ENCODE data around the gene CAPZB. TPM values are rescaled to one million over a fixed set of nuclear protein-coding genes. Genes with fewer than 3 reads are reported as not detected.

CAPZB gene
- total and polyA plus RNA-seq, 2 donors, result 136 to 255 TPM

GRCh38 chr1:19313961-19314882, 171.1 kb downstream of the CAPZB start:
- Histone ChIP-seq H3K4me3 (ENCODE audit: low read length in 2 of 2) (no peak overlapping the region), H3K9me3 (ENCODE audit: control insufficient read depth in 2 of 2, insufficient read depth in 1 of 2, low read length in 1 of 2) (no peaks in the 10 kb centered on the region), H3K4me1 (ENCODE audit: control insufficient read depth in 2 of 2, insufficient read depth in 2 of 2, low read length in 2 of 2) (peaks cover 5 to 24% of the 10 kb centered on the region in 2 donors), H3K27me3 (ENCODE audit: control insufficient read depth in 2 of 2, insufficient read depth in 1 of 2, low read length in 1 of 2) (peaks cover 0 to 3% of the 10 kb centered on the region in 2 donors), H3K36me3 (ENCODE audit: control insufficient read depth in 2 of 2, insufficient read depth in 2 of 2, low read length in 1 of 2) (peaks cover 0 to 3% of the 10 kb centered on the region in 2 donors), H3K27ac (ENCODE audit: low read depth in 1 of 2, low read length in 1 of 2) (no peak overlapping the region)
- WGBS, result 93% methylated on average over 10 of the region's 10 CpGs
- no peak for DNase-seq (ENCODE audit: low read depth in 6 of 9, low spot score in 9 of 9)

- Histone ChIP-seq H3K27me3 (ENCODE audit: control insufficient read depth in 2 of 2, insufficient read depth in 1 of 2, low read length in 1 of 2) (peaks cover 0 to 3% of the 10 kb centered on the region in 2 donors), H3K9me3 (ENCODE audit: control insufficient read depth in 2 of 2, insufficient read depth in 1 of 2, low read length in 1 of 2) (no peaks in the 10 kb centered on the region), H3K27ac (ENCODE audit: low read depth in 1 of 2, low read length in 1 of 2) (no peak overlapping the region), H3K36me3 (ENCODE audit: control insufficient read depth in 2 of 2, insufficient read depth in 2 of 2, low read length in 1 of 2) (peaks cover under 1 to 3% of the 10 kb centered on the region in 2 donors), H3K4me1 (ENCODE audit: control insufficient read depth in 2 of 2, insufficient read depth in 2 of 2, low read length in 2 of 2) (peaks cover 5 to 24% of the 10 kb centered on the region in 2 donors), H3K4me3 (ENCODE audit: low read length in 2 of 2) (no peak overlapping the region)
- DNase-seq (ENCODE audit: low read depth in 6 of 9, low spot score in 9 of 9), result no peak
- WGBS, result 96% methylated on average over 4 of the region's 4 CpGs
Measured at GRCh38 chr1:19313636-19313959, 171.7 kb downstream of the CAPZB start.

GRCh38 chr1:19312782-19313635, 172.3 kb downstream of the CAPZB start:
- Histone ChIP-seq H3K4me1 (ENCODE audit: control insufficient read depth in 2 of 2, insufficient read depth in 2 of 2, low read length in 2 of 2) (peaks cover 5 to 24% of the 10 kb centered on the region in 2 donors), H3K27me3 (ENCODE audit: control insufficient read depth in 2 of 2, insufficient read depth in 1 of 2, low read length in 1 of 2) (peaks cover 0 to 3% of the 10 kb centered on the region in 2 donors), H3K9me3 (ENCODE audit: control insufficient read depth in 2 of 2, insufficient read depth in 1 of 2, low read length in 1 of 2) (no peaks in the 10 kb centered on the region), H3K36me3 (ENCODE audit: control insufficient read depth in 2 of 2, insufficient read depth in 2 of 2, low read length in 1 of 2) (peaks cover 6 to 8% of the 10 kb centered on the region in 2 donors), H3K4me3 (ENCODE audit: low read length in 2 of 2) (peak overlapping the region; percentile 63 to 81), H3K27ac (ENCODE audit: low read depth in 1 of 2, low read length in 1 of 2) (no peak overlapping the region)
- no peak for DNase-seq (ENCODE audit: low read depth in 6 of 9, low spot score in 9 of 9)
- 56% methylated on average over 20 of the region's 20 CpGs for WGBS

GRCh38 chr1:19311931-19312781, 173.2 kb downstream of the CAPZB start, which contains the start of the genes AKR7A2 and SLC66A1:
Gene AKR7A2 (minus strand): TSS chr1:19312144. CDS start chr1:19312124, 20 bp downstream.
Gene SLC66A1 (plus strand): TSS chr1:19312326. CDS start chr1:19317678, 5,352 bp downstream.
- WGBS, result under 1% methylated on average over 105 of the region's 105 CpGs
- H3K9me3 ChIP-seq (ENCODE audit: control insufficient read depth in 2 of 2, insufficient read depth in 1 of 2, low read length in 1 of 2), result no peaks in the 10 kb centered on the region
- H3K27me3 ChIP-seq (ENCODE audit: control insufficient read depth in 2 of 2, insufficient read depth in 1 of 2, low read length in 1 of 2), result peaks cover 0 to 3% of the 10 kb centered on the region in 2 donors
- H3K27ac ChIP-seq (ENCODE audit: low read depth in 1 of 2, low read length in 1 of 2), result peak within 1 kb of the TSS in 1 of 2 donors; percentile 70
- DNase-seq (ENCODE audit: low read depth in 6 of 9, low spot score in 9 of 9), result peak; percentile 53 to 93 (median 82)
- H3K4me3 ChIP-seq (ENCODE audit: low read length in 2 of 2), result peak within 1 kb of the TSS; percentile 69 to 81
- peaks cover 5 to 24% of the 10 kb centered on the region in 2 donors for H3K4me1 ChIP-seq (ENCODE audit: control insufficient read depth in 2 of 2, insufficient read depth in 2 of 2, low read length in 2 of 2)
- peaks cover 11 to 13% of the 10 kb centered on the region in 2 donors for H3K36me3 ChIP-seq (ENCODE audit: control insufficient read depth in 2 of 2, insufficient read depth in 2 of 2, low read length in 1 of 2)

- DNase-seq (ENCODE audit: low read depth in 6 of 9, low spot score in 9 of 9), result peak in 1 of 9 donors; percentile 18
- Histone ChIP-seq H3K27ac (ENCODE audit: low read depth in 1 of 2, low read length in 1 of 2) (peak overlapping the region in 1 of 2 donors; percentile 70), H3K9me3 (ENCODE audit: control insufficient read depth in 2 of 2, insufficient read depth in 1 of 2, low read length in 1 of 2) (no peaks in the 10 kb centered on the region), H3K4me1 (ENCODE audit: control insufficient read depth in 2 of 2, insufficient read depth in 2 of 2, low read length in 2 of 2) (peaks cover 5 to 24% of the 10 kb centered on the region in 2 donors), H3K27me3 (ENCODE audit: control insufficient read depth in 2 of 2, insufficient read depth in 1 of 2, low read length in 1 of 2) (peaks cover 0 to 3% of the 10 kb centered on the region in 2 donors), H3K4me3 (ENCODE audit: low read length in 2 of 2) (peak overlapping the region; percentile 69 to 81), H3K36me3 (ENCODE audit: control insufficient read depth in 2 of 2, insufficient read depth in 2 of 2, low read length in 1 of 2) (peaks cover 12 to 20% of the 10 kb centered on the region in 2 donors)
- 1% methylated on average over 29 of the region's 29 CpGs for WGBS
Measured at GRCh38 chr1:19311503-19311930, 173.8 kb downstream of the CAPZB start.

- Histone ChIP-seq H3K4me3 (ENCODE audit: low read length in 2 of 2) (peak overlapping the region; percentile 69 to 81), H3K4me1 (ENCODE audit: control insufficient read depth in 2 of 2, insufficient read depth in 2 of 2, low read length in 2 of 2) (peaks cover 5 to 24% of the 10 kb centered on the region in 2 donors), H3K9me3 (ENCODE audit: control insufficient read depth in 2 of 2, insufficient read depth in 1 of 2, low read length in 1 of 2) (no peaks in the 10 kb centered on the region), H3K36me3 (ENCODE audit: control insufficient read depth in 2 of 2, insufficient read depth in 2 of 2, low read length in 1 of 2) (peaks cover 16 to 25% of the 10 kb centered on the region in 2 donors), H3K27ac (ENCODE audit: low read depth in 1 of 2, low read length in 1 of 2) (no peak overlapping the region), H3K27me3 (ENCODE audit: control insufficient read depth in 2 of 2, insufficient read depth in 1 of 2, low read length in 1 of 2) (peaks cover 0 to 3% of the 10 kb centered on the region in 2 donors)
- 68% methylated on average over 13 of the region's 13 CpGs for WGBS
- peak in 1 of 9 donors; percentile 21 for DNase-seq (ENCODE audit: low read depth in 6 of 9, low spot score in 9 of 9)
Measured at GRCh38 chr1:19310720-19311502, 174.4 kb downstream of the CAPZB start.

GRCh38 chr1:19310061-19310460, 175.3 kb downstream of the CAPZB start:
- peaks cover 0 to 3% of the 10 kb centered on the region in 2 donors for H3K27me3 ChIP-seq (ENCODE audit: control insufficient read depth in 2 of 2, insufficient read depth in 1 of 2, low read length in 1 of 2)
- H3K9me3 ChIP-seq (ENCODE audit: control insufficient read depth in 2 of 2, insufficient read depth in 1 of 2, low read length in 1 of 2), result no peaks in the 10 kb centered on the region
- 97% methylated on average over 7 of the region's 7 CpGs for WGBS
- peaks cover 24 to 34% of the 10 kb centered on the region in 2 donors for H3K36me3 ChIP-seq (ENCODE audit: control insufficient read depth in 2 of 2, insufficient read depth in 2 of 2, low read length in 1 of 2)
- no peak overlapping the region for H3K4me3 ChIP-seq (ENCODE audit: low read length in 2 of 2)
- H3K4me1 ChIP-seq (ENCODE audit: control insufficient read depth in 2 of 2, insufficient read depth in 2 of 2, low read length in 2 of 2), result peaks cover 5 to 20% of the 10 kb centered on the region in 2 donors
- DNase-seq (ENCODE audit: low read depth in 6 of 9, low spot score in 9 of 9), result no peak
- H3K27ac ChIP-seq (ENCODE audit: low read depth in 1 of 2, low read length in 1 of 2), result no peak overlapping the region
